Suprapubic skin (tissue), 4 donors: ENCODE measurements around the gene MST1R.

Experiments used
- CTCF ChIP-seq, 2 donors: fragments of 200-600 bp in 1 of 2; fragments of 450-650 bp in 1 of 2; sonication (generic) in 1 of 2; IDR thresholded peaks; one replicate each; pipeline ENCODE4 v1.5.1; 2016 to 2019; ENCODE audit warnings: antibody characterized with exemption in 2 of 2, mild to moderate bottlenecking in 1 of 2, moderate library complexity in 1 of 2
- POLR2A ChIP-seq, 2 donors: fragments of 450-650 bp; IDR thresholded peaks; one replicate each; pipeline ENCODE4 v1.6.1; 2017; ENCODE audit warnings: antibody characterized with exemption in 2 of 2, mild to moderate bottlenecking in 2 of 2, moderate library complexity in 2 of 2
- POLR2AphosphoS5 ChIP-seq, 3 donors: sonication (generic); formaldehyde crosslinking; IDR thresholded peaks; one replicate each; pipeline ENCODE4 v1.6.1; 2017; ENCODE audit warnings: antibody characterized with exemption in 3 of 3

DNA sequence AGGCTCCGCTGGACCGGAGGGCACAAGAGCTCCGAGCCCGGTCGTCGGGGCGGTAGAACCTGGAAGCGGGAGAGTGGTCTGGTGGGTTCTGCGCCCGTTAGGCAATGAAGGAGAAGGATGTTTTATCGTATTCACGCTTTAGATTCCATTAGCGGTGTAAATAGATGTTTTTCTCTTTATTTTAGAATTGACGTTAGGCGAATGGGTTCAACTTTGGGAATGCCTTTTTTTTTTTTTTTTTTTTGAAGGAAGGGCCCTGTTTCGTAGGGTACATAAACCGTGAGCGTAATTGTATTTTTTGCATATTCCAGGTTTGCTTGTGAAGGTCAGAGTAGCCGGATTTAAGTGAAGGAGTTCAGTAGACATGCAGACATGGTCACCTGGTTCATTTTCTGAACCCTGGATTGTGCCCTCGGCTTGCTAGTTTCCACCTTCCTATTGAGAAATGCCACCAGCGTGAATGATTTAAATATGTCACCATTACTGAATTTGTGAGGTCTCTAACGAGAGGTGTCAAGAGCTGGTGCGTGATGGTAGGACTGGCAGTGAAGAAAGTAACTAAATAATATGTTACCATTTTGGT is 37.1 kb upstream of the MST1R start:
- TF ChIP-seq CTCF (IDR thresholded peaks at IDR 0.05) (no peak), POLR2A (IDR thresholded peaks at IDR 0.05) (no peak), POLR2AphosphoS5 (IDR thresholded peaks at IDR 0.05) (no peak)
